Measurements from ENCODE around the gene ABCA13. TPM values are rescaled to one million over a fixed set of nuclear protein-coding genes. Genes with fewer than 3 reads are reported as not detected.
A peak's percentile ranks its signal among the peaks of the same experiment; 100 is the strongest.

The ABCA13 gene
- total RNA-seq, 1 donor from 2014 or later: 1.0 TPM

- DNase-seq (ENCODE audit: low spot score) (no peak), ATAC-seq (no peak)
Observed at GRCh38 chr7:48363174-48363573, 191.9 kb downstream of the ABCA13 start.

GRCh38 chr7:48365010-48365409 is 193.8 kb downstream of the ABCA13 start:
- no peak for ATAC-seq

GRCh38 chr7:48366096-48366495 is 194.8 kb downstream of the ABCA13 start:
- ATAC-seq (no peak), DNase-seq (ENCODE audit: low spot score) (no peak)

More at GRCh38 chr7:48365010-48365409, 193.8 kb downstream of the ABCA13 start:
- DNase-seq (ENCODE audit: low spot score): no peak

- DNase-seq (ENCODE audit: low spot score): no peak
- no peak for ATAC-seq
Observed at GRCh38 chr7:48376263-48376662, 205.0 kb downstream of the ABCA13 start.

GRCh38 chr7:48380921-48381320 is 209.7 kb downstream of the ABCA13 start:
- ATAC-seq: no peak
- no peak for DNase-seq (ENCODE audit: low spot score)

- no peak for ATAC-seq
- DNase-seq (ENCODE audit: low spot score): no peak
Observed at GRCh38 chr7:48381571-48381970, 210.3 kb downstream of the ABCA13 start.

- ATAC-seq (no peak), DNase-seq (ENCODE audit: low spot score) (no peak)
Observed at GRCh38 chr7:48384180-48384752, 213.0 kb downstream of the ABCA13 start.

GRCh38 chr7:48387932-48388331 is 216.7 kb downstream of the ABCA13 start:
- ATAC-seq (no peak), DNase-seq (ENCODE audit: low spot score) (no peak)

- DNase-seq (ENCODE audit: low spot score) (no peak), ATAC-seq (no peak)
Observed at GRCh38 chr7:48388911-48389310, 217.7 kb downstream of the ABCA13 start.

- DNase-seq (ENCODE audit: low spot score): no peak
- no peak for ATAC-seq
Observed at GRCh38 chr7:48389977-48390376, 218.7 kb downstream of the ABCA13 start.

- DNase-seq (ENCODE audit: low spot score) (no peak), ATAC-seq (no peak)
Observed at GRCh38 chr7:48390388-48391327, 219.4 kb downstream of the ABCA13 start.

GRCh38 chr7:48398191-48398590 is 226.9 kb downstream of the ABCA13 start:
- DNase-seq (ENCODE audit: low spot score) (no peak), ATAC-seq (no peak)

- DNase-seq (ENCODE audit: low spot score): no peak
- no peak for ATAC-seq
Observed at GRCh38 chr7:48402721-48403120, 231.5 kb downstream of the ABCA13 start.

- no peak for DNase-seq (ENCODE audit: low spot score)
- ATAC-seq: no peak
Observed at GRCh38 chr7:48408731-48409130, 237.5 kb downstream of the ABCA13 start.

- ATAC-seq: no peak
Observed at GRCh38 chr7:48411619-48412018, 240.4 kb downstream of the ABCA13 start.

GRCh38 chr7:48414011-48414732 is 242.9 kb downstream of the ABCA13 start:
- DNase-seq (ENCODE audit: low spot score) (no peak), ATAC-seq (no peak)

More at GRCh38 chr7:48411619-48412018, 240.4 kb downstream of the ABCA13 start:
- DNase-seq (ENCODE audit: low spot score): no peak

GRCh38 chr7:48416327-48416908 is 245.2 kb downstream of the ABCA13 start:
- DNase-seq (ENCODE audit: low spot score) (no peak), ATAC-seq (no peak)

GRCh38 chr7:48419401-48419800 is 248.1 kb downstream of the ABCA13 start:
- DNase-seq (ENCODE audit: low spot score) (no peak), ATAC-seq (no peak)

GRCh38 chr7:48420206-48420605 is 248.9 kb downstream of the ABCA13 start:
- DNase-seq (ENCODE audit: low spot score) (no peak), ATAC-seq (no peak)

GRCh38 chr7:48421357-48421756 is 250.1 kb downstream of the ABCA13 start:
- DNase-seq (ENCODE audit: low spot score) (no peak), ATAC-seq (no peak)

GRCh38 chr7:48424731-48425130 is 253.5 kb downstream of the ABCA13 start:
- ATAC-seq (peak; percentile 72), DNase-seq (ENCODE audit: low spot score) (no peak)

Data from left lobe of liver (tissue), 2 donors.